Keratinocyte (primary cell): Measurements from ENCODE around the gene EIF4G2.

Source experiments
- CTCF ChIP-seq, 3 experiments: IDR thresholded peaks in 1 of 3; conservative IDR thresholded peaks in 1 of 3; optimal IDR thresholded peaks in 1 of 3; 2 replicates in 2 of 3; 3 replicates in 1 of 3; pipeline versions ENCODE3 to v1.5.1; 2011; ENCODE audit warnings: low read length in 3 of 3, mild to moderate bottlenecking in 3 of 3, moderate library complexity in 2 of 3, control low read depth in 1 of 3, inconsistent platforms in 1 of 3; ENCODE audit not compliant: insufficient read depth in 2 of 3; ENCODE audit errors: extremely low read depth in 1 of 3
- EZH2 ChIP-seq: IDR thresholded peaks from one replicate; pipeline ENCODE4 v1.6.1; 2012; ENCODE audit warnings: inconsistent platforms, mild to moderate bottlenecking, low read length, moderate library complexity

GRCh38 chr11:10752486-10752885 lies 56.2 kb downstream of the EIF4G2 start:
- no peak for TF ChIP-seq CTCF (optimal IDR thresholded peaks at IDR 0.05 in 1 of 3, IDR thresholded peaks at IDR 0.05 in 1 of 3, conservative IDR thresholded peaks at IDR 0.05 in 1 of 3; ENCODE audit: extremely low read depth in 1 of 3, insufficient read depth in 2 of 3, low read length in 3 of 3)
- no peak for TF ChIP-seq EZH2
